OCI-LY3 (cell line): ENCODE measurements around the gene CPZ.

Experiments used
- H2AFZ ChIP-seq: fragments of 200-600, 300-600 bp; shearing (Covaris generic); 2 replicates; pipeline ENCODE4 v1.6.0; 2014; ENCODE audit warnings: antibody characterized with exemption, low read depth, low read length
- H3K27ac ChIP-seq: fragments of 200-600, 300-600 bp; sonication (generic); 2 replicates; pipeline ENCODE4 v1.5.1; 2014; ENCODE audit warnings: mild to moderate bottlenecking, low read length, moderate library complexity, mixed read lengths
- H3K27me3 ChIP-seq: fragments of 200-600, 300-600 bp; sonication (generic); 2 replicates; pipeline ENCODE4 v1.6.1; 2014; ENCODE audit warnings: low read depth, low read length, mixed read lengths
- H3K36me3 ChIP-seq: fragments of 200-600, 300-600 bp; sonication (generic); replicated peaks from 2 replicates; pipeline ENCODE3; 2014; ENCODE audit warnings: low read depth, low read length, mixed read lengths
- H3K4me1 ChIP-seq: fragments of 300-600, 200-600 bp; sonication (generic); 2 replicates; pipeline ENCODE4 v1.6.1; 2014; ENCODE audit warnings: low read length, mixed read lengths
- H3K4me2 ChIP-seq: fragments of 200-600, 300-600 bp; sonication (generic); 2 replicates; pipeline ENCODE4 v1.6.1; 2014; ENCODE audit warnings: low read length, mixed read lengths
- H3K4me3 ChIP-seq: fragments of 300-600, 200-600 bp; sonication (generic); 2 replicates; pipeline ENCODE4 v1.5.1; 2014; ENCODE audit warnings: antibody characterized with exemption, mild to moderate bottlenecking, low read length, moderate library complexity
- H3K79me2 ChIP-seq: fragments of 300-600, 200-600 bp; shearing (Covaris generic); 2 replicates; pipeline ENCODE4 v1.6.1; 2014; ENCODE audit warnings: mild to moderate bottlenecking, low read length, mixed read lengths
- H3K9ac ChIP-seq: fragments of 300-600, 200-600 bp; shearing (Covaris generic); 2 replicates; pipeline ENCODE4 v1.6.0; 2014; ENCODE audit warnings: mild to moderate bottlenecking, low read length, moderate library complexity
- H3K9me3 ChIP-seq: fragments of 200-600, 300-600 bp; shearing (Covaris generic); 2 replicates; pipeline ENCODE4 v1.6.1; 2014; ENCODE audit warnings: low read length, mixed read lengths; ENCODE audit not compliant: insufficient read depth
- H4K20me1 ChIP-seq: fragments of 200-600, 300-600 bp; sonication (generic); 2 replicates; pipeline ENCODE4 v1.6.1; 2016; ENCODE audit warnings: low read length, mixed read lengths; ENCODE audit not compliant: insufficient read depth
- EZH2phosphoT487 ChIP-seq: fragments of 200-600 bp; shearing (Covaris generic); IDR thresholded peaks from 2 replicates; pipeline ENCODE4 v1.6.1; 2018; ENCODE audit warnings: antibody characterized with exemption, mixed run types, low read depth
- TF ChIP-seq, protein P1 (sequence below): fragments of 200-600, 300-600 bp; sonication (generic); IDR thresholded peaks from 2 replicates; pipeline ENCODE4 v1.5.1; 2014; ENCODE audit warnings: antibody characterized with exemption, low read length, low read depth

Gene CPZ

DNA sequence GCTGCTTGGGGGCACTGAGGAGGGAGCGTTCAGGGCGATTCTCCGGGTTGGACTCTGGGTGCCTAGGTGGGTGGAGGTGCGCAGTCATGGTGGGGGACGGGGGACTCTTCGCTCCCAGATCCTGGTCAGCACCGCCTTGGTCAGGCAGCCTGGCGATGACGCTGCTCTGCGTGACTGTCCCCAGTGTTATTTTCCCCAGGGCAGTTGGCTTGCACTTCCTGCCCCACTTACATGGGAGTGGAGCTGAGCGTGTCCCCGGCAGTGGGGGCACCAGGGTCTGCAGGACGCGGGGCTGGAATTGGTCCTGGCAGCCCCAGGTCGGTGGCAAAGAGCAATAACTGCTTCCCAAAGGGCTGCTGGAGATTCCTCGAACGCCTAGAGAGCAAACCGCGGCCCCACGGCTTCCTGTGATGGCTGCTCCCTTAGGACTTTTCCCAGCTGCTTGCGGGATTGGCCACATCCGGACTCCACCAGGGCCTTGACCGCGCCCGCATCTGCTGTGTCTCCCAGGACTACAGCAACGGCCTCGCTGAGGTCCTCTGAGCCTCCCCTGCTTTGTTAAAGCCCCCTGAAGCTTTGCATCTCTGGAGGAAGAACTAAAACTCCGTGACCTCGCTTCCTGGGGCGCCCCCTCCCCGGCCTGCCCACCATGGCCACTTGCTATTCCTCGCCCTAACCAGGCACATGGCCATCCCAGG lies 47.7 kb upstream of the CPZ start:
- no peaks in the 10 kb centered on the region for H3K36me3 ChIP-seq
- H3K27me3 ChIP-seq, result no peaks in the 10 kb centered on the region
- no peak for TF ChIP-seq EZH2phosphoT487
- TF ChIP-seq, protein P1, sequence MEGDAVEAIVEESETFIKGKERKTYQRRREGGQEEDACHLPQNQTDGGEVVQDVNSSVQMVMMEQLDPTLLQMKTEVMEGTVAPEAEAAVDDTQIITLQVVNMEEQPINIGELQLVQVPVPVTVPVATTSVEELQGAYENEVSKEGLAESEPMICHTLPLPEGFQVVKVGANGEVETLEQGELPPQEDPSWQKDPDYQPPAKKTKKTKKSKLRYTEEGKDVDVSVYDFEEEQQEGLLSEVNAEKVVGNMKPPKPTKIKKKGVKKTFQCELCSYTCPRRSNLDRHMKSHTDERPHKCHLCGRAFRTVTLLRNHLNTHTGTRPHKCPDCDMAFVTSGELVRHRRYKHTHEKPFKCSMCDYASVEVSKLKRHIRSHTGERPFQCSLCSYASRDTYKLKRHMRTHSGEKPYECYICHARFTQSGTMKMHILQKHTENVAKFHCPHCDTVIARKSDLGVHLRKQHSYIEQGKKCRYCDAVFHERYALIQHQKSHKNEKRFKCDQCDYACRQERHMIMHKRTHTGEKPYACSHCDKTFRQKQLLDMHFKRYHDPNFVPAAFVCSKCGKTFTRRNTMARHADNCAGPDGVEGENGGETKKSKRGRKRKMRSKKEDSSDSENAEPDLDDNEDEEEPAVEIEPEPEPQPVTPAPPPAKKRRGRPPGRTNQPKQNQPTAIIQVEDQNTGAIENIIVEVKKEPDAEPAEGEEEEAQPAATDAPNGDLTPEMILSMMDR, result no peak

DNA sequence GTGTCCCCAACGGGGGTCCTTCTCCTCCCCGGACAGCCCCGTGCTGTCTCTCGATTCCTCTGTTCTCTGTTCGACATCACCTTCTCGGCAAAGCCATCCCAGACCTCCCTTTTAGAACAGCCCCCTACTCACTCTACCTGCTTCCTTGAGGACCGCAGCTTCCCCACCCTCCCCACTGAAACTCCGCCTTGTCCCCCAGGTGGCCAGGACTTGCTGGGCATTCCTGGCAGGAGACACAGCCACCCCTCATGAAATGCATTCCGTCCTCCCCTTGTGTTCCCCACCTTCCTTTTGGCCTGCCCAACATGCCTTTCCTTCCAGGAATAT lies 47.2 kb upstream of the CPZ start:
- peaks cover 11% of the 10 kb centered on the region for H3K4me1 ChIP-seq
- no peak overlapping the region for H2AFZ ChIP-seq
- H3K4me2 ChIP-seq, result no peak overlapping the region
- no peak overlapping the region for H3K4me3 ChIP-seq
- H3K27me3 ChIP-seq, result no peaks in the 10 kb centered on the region
- no peaks in the 10 kb centered on the region for H3K9me3 ChIP-seq
- no peak for TF ChIP-seq EZH2phosphoT487
- TF ChIP-seq, protein P1, result no peak
- no peaks in the 10 kb centered on the region for H3K79me2 ChIP-seq
- H4K20me1 ChIP-seq, result no peaks in the 10 kb centered on the region
- no peak overlapping the region for H3K9ac ChIP-seq
- H3K36me3 ChIP-seq, result no peaks in the 10 kb centered on the region
- no peak overlapping the region for H3K27ac ChIP-seq

More for the DNA sequence above, 47.7 kb upstream of the CPZ start:
- Histone ChIP-seq H3K4me1 (peaks cover 16% of the 10 kb centered on the region), H3K79me2 (no peaks in the 10 kb centered on the region), H4K20me1 (no peaks in the 10 kb centered on the region), H3K4me3 (no peak overlapping the region), H3K4me2 (no peak overlapping the region), H3K27ac (no peak overlapping the region), H3K9me3 (no peaks in the 10 kb centered on the region), H3K9ac (no peak overlapping the region), H2AFZ (no peak overlapping the region)

DNA sequence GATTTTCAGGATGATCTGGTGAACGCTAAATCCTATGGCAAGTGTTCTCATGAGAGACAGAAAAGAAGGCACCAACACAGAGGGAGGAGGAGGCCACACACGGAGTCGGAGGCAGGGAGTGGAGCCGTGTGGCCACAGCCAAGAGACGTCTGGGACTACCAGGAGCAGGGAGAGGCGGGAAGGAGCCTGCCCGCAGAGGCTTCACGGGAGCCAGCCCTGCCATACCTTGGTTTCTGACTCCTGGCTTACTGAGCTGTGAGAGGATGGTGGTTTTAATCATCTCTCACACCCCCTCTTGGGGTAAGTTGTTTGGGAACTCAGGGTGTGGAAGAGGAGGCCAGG lies 45.8 kb upstream of the CPZ start:
- Histone ChIP-seq H3K4me2 (no peak overlapping the region), H3K36me3 (no peaks in the 10 kb centered on the region), H3K27ac (no peak overlapping the region), H4K20me1 (no peaks in the 10 kb centered on the region), H3K4me3 (no peak overlapping the region), H3K27me3 (0 out of 2 replicates have a peak, but pooled peaks cover 3% of the 10 kb centered on the region), H3K79me2 (no peaks in the 10 kb centered on the region), H2AFZ (peak overlapping the region; percentile 64), H3K9ac (no peak overlapping the region), H3K9me3 (no peaks in the 10 kb centered on the region), H3K4me1 (peaks cover 4% of the 10 kb centered on the region; the same call in 1 of the 2 replicates)
- TF ChIP-seq EZH2phosphoT487, result no peak
- TF ChIP-seq, protein P1, result no peak

DNA sequence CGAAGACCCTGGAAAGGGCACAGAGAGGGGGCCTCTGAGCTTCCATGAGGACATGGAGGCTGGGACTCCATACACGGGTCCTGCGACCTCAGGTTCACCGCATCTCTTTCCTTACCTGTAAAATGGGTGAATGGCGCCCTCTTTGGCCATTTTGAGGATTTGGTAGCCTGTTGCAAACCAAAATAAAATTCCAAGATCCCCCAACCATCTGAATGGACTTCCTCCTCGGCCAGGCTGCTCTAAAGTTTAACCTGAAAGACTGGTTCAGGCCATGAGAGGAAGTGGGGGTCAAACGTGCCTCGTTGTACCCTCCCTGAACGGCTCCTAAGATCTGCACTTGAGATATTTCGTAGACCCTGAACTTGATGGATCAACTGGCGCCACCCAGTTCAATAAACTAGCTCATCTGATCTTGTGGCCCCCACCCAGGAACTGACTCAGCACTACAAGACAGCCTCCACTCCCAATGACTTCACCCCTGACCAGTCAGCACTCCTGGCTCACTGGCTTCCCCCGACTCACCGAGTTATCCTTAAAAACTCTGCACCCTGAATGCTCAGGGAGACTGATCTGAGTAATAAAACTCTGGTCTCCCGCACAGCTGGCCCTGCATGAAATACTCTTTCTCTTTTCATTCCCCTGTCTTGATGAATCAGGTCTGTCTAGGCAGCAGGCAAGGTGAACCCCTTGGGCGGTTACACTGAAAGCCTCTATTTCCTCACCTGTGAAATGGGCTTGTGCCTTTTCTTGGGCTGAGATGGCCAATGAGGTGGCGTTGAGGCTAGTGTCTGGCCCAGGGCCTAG lies 45.3 kb upstream of the CPZ start:
- H3K27me3 ChIP-seq, result 0 out of 2 replicates have a peak, but pooled peaks cover 3% of the 10 kb centered on the region
- H2AFZ ChIP-seq, result peak overlapping the region; percentile 64
- H3K9ac ChIP-seq, result no peak overlapping the region
- peaks cover 4% of the 10 kb centered on the region; the same call in 1 of the 2 replicates for H3K4me1 ChIP-seq
- no peak overlapping the region for H3K27ac ChIP-seq
- no peak overlapping the region for H3K4me3 ChIP-seq
- no peaks in the 10 kb centered on the region for H3K36me3 ChIP-seq
- H3K9me3 ChIP-seq, result no peaks in the 10 kb centered on the region
- no peaks in the 10 kb centered on the region for H4K20me1 ChIP-seq
- H3K4me2 ChIP-seq, result no peak overlapping the region
- H3K79me2 ChIP-seq, result no peaks in the 10 kb centered on the region
- TF ChIP-seq, protein P1, result peak; percentile 67
- no peak for TF ChIP-seq EZH2phosphoT487
